ENCODE data around the gene GNAT3. TPM values are rescaled to one million over a fixed set of nuclear protein-coding genes. Genes with fewer than 3 reads are reported as not detected.
A peak's percentile ranks its signal among the peaks of the same experiment; 100 is the strongest.

GNAT3 gene
- total RNA-seq, 1 experiment from 2014 or later: not detected

- peak; percentile 72 for DNase-seq (ENCODE audit: extremely low read depth, low read depth)
Observed at GRCh38 chr7:80428161-80429054, 83.5 kb downstream of the GNAT3 start.

GRCh38 chr7:80427218-80427617 lies 84.6 kb downstream of the GNAT3 start:
- no peak for DNase-seq (ENCODE audit: extremely low read depth, low read depth)

- DNase-seq (ENCODE audit: extremely low read depth, low read depth): no peak
Observed at GRCh38 chr7:80420876-80421275, 91.0 kb downstream of the GNAT3 start.

- DNase-seq (ENCODE audit: extremely low read depth, low read depth): no peak
Observed at GRCh38 chr7:80417211-80417793, 94.6 kb downstream of the GNAT3 start.

GRCh38 chr7:80415522-80415921 lies 96.3 kb downstream of the GNAT3 start:
- no peak for DNase-seq (ENCODE audit: extremely low read depth, low read depth)

GRCh38 chr7:80415114-80415513 lies 96.8 kb downstream of the GNAT3 start:
- DNase-seq (ENCODE audit: extremely low read depth, low read depth): no peak

GRCh38 chr7:80414331-80414730 lies 97.5 kb downstream of the GNAT3 start:
- no peak for DNase-seq (ENCODE audit: extremely low read depth, low read depth)

GRCh38 chr7:80413383-80413945 lies 98.4 kb downstream of the GNAT3 start:
- no peak for DNase-seq (ENCODE audit: extremely low read depth, low read depth)

GRCh38 chr7:80412842-80413241 lies 99.0 kb downstream of the GNAT3 start:
- no peak for DNase-seq (ENCODE audit: extremely low read depth, low read depth)

GRCh38 chr7:80411621-80412020 lies 100.2 kb downstream of the GNAT3 start:
- DNase-seq (ENCODE audit: extremely low read depth, low read depth): no peak

- DNase-seq (ENCODE audit: extremely low read depth, low read depth): no peak
Observed at GRCh38 chr7:80410081-80410480, 101.8 kb downstream of the GNAT3 start.

Other genes with a start within 250 kb of the GNAT3 start
- gene CD36, start 126.6 kb upstream of the GNAT3 start, total RNA-seq (2014; rRNA removed; shearing (Covaris generic)): 0.82 and 0.84 TPM in 2 replicates